ENCODE results near the gene RRBP1. TPM values are rescaled to one million over a fixed set of nuclear protein-coding genes. Genes with fewer than 3 reads are reported as not detected.

RRBP1 gene
- total and polyA plus RNA-seq, 9 donors, result 29.2 to 159 (median 83.8) TPM

- Histone ChIP-seq H3K36me3 (no peaks in the 10 kb centered on the region), H3K27ac (peak overlapping the region in 1 of 2 donors; percentile 86), H3K4me3 (no peak overlapping the region), H3K9me3 (no peaks in the 10 kb centered on the region), H3K27me3 (no peaks in the 10 kb centered on the region), H3K4me1 (ENCODE audit: insufficient read depth) (peaks cover 39% of the 10 kb centered on the region)
- peak; percentile 71 to 90 (median 84) for DNase-seq
- 10 to 26% (median 13%) methylated on average over 25 of the region's 25 CpGs for WGBS, 3 donors
- intact Hi-C loops (cut with DNase I), result no loop called here
- TF ChIP-seq EP300 (IDR thresholded peaks at IDR 0.05), result no peak
- TF ChIP-seq CTCF (IDR thresholded peaks at IDR 0.05), result no peak
- no peak for TF ChIP-seq POLR2A (IDR thresholded peaks at IDR 0.05)
Measured at GRCh38 chr20:17635332-17636244, 46.5 kb downstream of the RRBP1 start.

GRCh38 chr20:17634661-17635331 lies 47.2 kb downstream of the RRBP1 start:
- WGBS, 3 donors, result 12 to 15% (median 13%) methylated on average over 13 of the region's 13 CpGs

GRCh38 chr20:17633850-17634500 lies 48.1 kb downstream of the RRBP1 start:
- intact Hi-C loops (cut with DNase I), result no loop called here
- Histone ChIP-seq H3K27me3 (no peaks in the 10 kb centered on the region), H3K9me3 (no peaks in the 10 kb centered on the region), H3K36me3 (no peaks in the 10 kb centered on the region), H3K4me3 (no peak overlapping the region), H3K4me1 (ENCODE audit: insufficient read depth) (peaks cover 39% of the 10 kb centered on the region), H3K27ac (peak overlapping the region; percentile 23 to 86)
- peak in 2 of 5 donors; percentile 67 to 70 for DNase-seq
- TF ChIP-seq EP300 (IDR thresholded peaks at IDR 0.05) (no peak), POLR2A (IDR thresholded peaks at IDR 0.05) (no peak), CTCF (IDR thresholded peaks at IDR 0.05) (no peak)
- 46 to 49% (median 48%) methylated on average over 13 to 18 of the region's 18 CpGs for WGBS, 3 donors

More at GRCh38 chr20:17634661-17635331, 47.2 kb downstream of the RRBP1 start:
- H3K36me3 ChIP-seq, result no peaks in the 10 kb centered on the region
- no peaks in the 10 kb centered on the region for H3K9me3 ChIP-seq
- peaks cover 39% of the 10 kb centered on the region for H3K4me1 ChIP-seq (ENCODE audit: insufficient read depth)
- peak; percentile 83 to 90 (median 88) for DNase-seq
- intact Hi-C loops (cut with DNase I), result no loop called here
- H3K27ac ChIP-seq, result peak overlapping the region; percentile 23 to 86
- H3K27me3 ChIP-seq, result no peaks in the 10 kb centered on the region
- H3K4me3 ChIP-seq, result no peak overlapping the region
- TF ChIP-seq POLR2A (IDR thresholded peaks at IDR 0.05) (no peak), EP300 (IDR thresholded peaks at IDR 0.05) (no peak), CTCF (IDR thresholded peaks at IDR 0.05) (no peak)

- no peaks in the 10 kb centered on the region for H3K9me3 ChIP-seq
- H3K4me1 ChIP-seq (ENCODE audit: insufficient read depth), result peaks cover 39% of the 10 kb centered on the region
- H3K4me3 ChIP-seq, result no peak overlapping the region
- no peaks in the 10 kb centered on the region for H3K36me3 ChIP-seq
- intact Hi-C loops (cut with DNase I), result no loop called here
- WGBS, 3 donors, result 86 to 90% (median 87%) methylated on average over 13 of the region's 13 CpGs
- TF ChIP-seq POLR2A (IDR thresholded peaks at IDR 0.05), result no peak
- TF ChIP-seq CTCF (IDR thresholded peaks at IDR 0.05), result no peak
- no peak for TF ChIP-seq EP300 (IDR thresholded peaks at IDR 0.05)
- H3K27ac ChIP-seq, result peak overlapping the region in 1 of 2 donors; percentile 14
- no peaks in the 10 kb centered on the region for H3K27me3 ChIP-seq
- DNase-seq, result no peak
Measured at GRCh38 chr20:17633221-17633849, 48.7 kb downstream of the RRBP1 start.
